CD14-positive monocyte (primary cell): ENCODE measurements around the gene ALDH7A1. TPM values are rescaled to one million over a fixed set of nuclear protein-coding genes. Genes with fewer than 3 reads are reported as not detected.

Source experiments
- DNase-seq, 3 donors: peaks; one replicate each; pipeline ENCODE4 v3.0.0-alpha.2; 2011 to 2022
- H2AFZ ChIP-seq: 2 replicates; pipeline ENCODE4 v1.6.0; 2012; ENCODE audit warnings: mild to moderate bottlenecking, low read depth, low read length, inconsistent platforms; ENCODE audit not compliant: insufficient read depth, poor library complexity, severe bottlenecking
- H3K27ac ChIP-seq, 2 donors: 1 replicate in 1 of 2; 2 replicates in 1 of 2; pipeline ENCODE4 v1.5.1; 2012 to 2013; ENCODE audit warnings: low read length in 2 of 2, control low read depth in 1 of 2, inconsistent platforms in 1 of 2, low read depth in 1 of 2, mild to moderate bottlenecking in 1 of 2
- H3K27me3 ChIP-seq, 2 donors: one replicate each; pipeline versions ENCODE4 v1.6.0 to v1.6.1; 2011 to 2013; ENCODE audit warnings: low read length in 2 of 2; ENCODE audit not compliant: control insufficient read depth in 2 of 2, insufficient read depth in 2 of 2
- H3K36me3 ChIP-seq, 2 donors: replicated peaks in 1 of 2; 1 replicate in 1 of 2; 2 replicates in 1 of 2; pipeline versions ENCODE4 v1.5.1 to v1.6.1; 2012 to 2013; ENCODE audit warnings: low read length in 2 of 2, control low read depth in 1 of 2, inconsistent platforms in 1 of 2, mild to moderate bottlenecking in 1 of 2; ENCODE audit not compliant: insufficient read depth in 2 of 2, control insufficient read depth in 1 of 2
- H3K4me1 ChIP-seq, 2 donors: 1 replicate in 1 of 2; 2 replicates in 1 of 2; pipeline versions ENCODE4 v1.5.1 to v1.6.1; 2012 to 2013; ENCODE audit warnings: low read length in 2 of 2, control low read depth in 1 of 2, inconsistent platforms in 1 of 2, mild to moderate bottlenecking in 1 of 2, moderate library complexity in 1 of 2; ENCODE audit not compliant: insufficient read depth in 2 of 2, control insufficient read depth in 1 of 2
- H3K4me2 ChIP-seq: replicated peaks from 2 replicates; pipeline ENCODE3; 2012; ENCODE audit warnings: low read length, moderate library complexity, mild to moderate bottlenecking; ENCODE audit not compliant: poor library complexity, severe bottlenecking; ENCODE audit errors: extremely low read depth
- H3K4me3 ChIP-seq, 3 experiments: fragments of 200-600 bp in 1 of 3; sonication (generic) in 1 of 3; replicated peaks in 1 of 3; 1 replicate in 2 of 3; 2 replicates in 1 of 3; pipeline ENCODE4 v1.5.1; 2011 to 2013; ENCODE audit warnings: low read length in 3 of 3, mild to moderate bottlenecking in 3 of 3, control low read depth in 2 of 3, low read depth in 2 of 3, inconsistent platforms in 1 of 3, moderate library complexity in 1 of 3
- H3K79me2 ChIP-seq: 2 replicates; pipeline ENCODE4 v1.6.0; 2012; ENCODE audit warnings: mild to moderate bottlenecking, control low read depth, inconsistent platforms, low read length, moderate library complexity; ENCODE audit not compliant: insufficient read depth
- H3K9ac ChIP-seq: 2 replicates; pipeline ENCODE4 v1.6.0; 2017; ENCODE audit warnings: low read length, mild to moderate bottlenecking; ENCODE audit not compliant: insufficient read depth, poor library complexity, severe bottlenecking
- H3K9me3 ChIP-seq, 2 donors: replicated peaks in 1 of 2; 1 replicate in 1 of 2; 2 replicates in 1 of 2; pipeline versions ENCODE4 v1.5.1 to v1.6.1; 2012 to 2013; ENCODE audit warnings: low read length in 2 of 2, control low read depth in 1 of 2; ENCODE audit not compliant: control insufficient read depth in 1 of 2, insufficient read depth in 1 of 2
- H4K20me1 ChIP-seq: 2 replicates; pipeline ENCODE4 v1.6.0; 2012; ENCODE audit warnings: mild to moderate bottlenecking, low read length, control low read depth, moderate library complexity; ENCODE audit not compliant: insufficient read depth
- H3K27ac Mint-ChIP-seq, 7 donors: one replicate each; pipeline ENCODE4 v1.8.0; 2020; ENCODE audit warnings: mild to moderate bottlenecking in 7 of 7, mixed read lengths in 7 of 7, moderate library complexity in 6 of 7, inconsistent platforms in 2 of 7
- H3K27me3 Mint-ChIP-seq, 3 donors: one replicate each; pipeline ENCODE4 v1.8.0; 2021 to 2022; ENCODE audit warnings: low read depth in 3 of 3, mild to moderate bottlenecking in 3 of 3, mixed read lengths in 3 of 3, moderate library complexity in 3 of 3, inconsistent platforms in 1 of 3
- H3K36me3 Mint-ChIP-seq, 2 donors: one replicate each; pipeline ENCODE4 v1.8.0; 2020; ENCODE audit warnings: mixed read lengths in 2 of 2, inconsistent platforms in 1 of 2, mild to moderate bottlenecking in 1 of 2
- H3K4me1 Mint-ChIP-seq: one replicate; pipeline ENCODE4 v1.8.0; 2020; ENCODE audit warnings: mild to moderate bottlenecking, mixed read lengths
- H3K4me3 Mint-ChIP-seq, 2 donors: one replicate each; pipeline ENCODE4 v1.8.0; 2020; ENCODE audit warnings: mild to moderate bottlenecking in 2 of 2, mixed read lengths in 2 of 2, moderate library complexity in 1 of 2
- H3K9me3 Mint-ChIP-seq, 7 donors: one replicate each; pipeline ENCODE4 v1.8.0; 2020 to 2022; ENCODE audit warnings: mixed read lengths in 7 of 7, mild to moderate bottlenecking in 6 of 7, moderate library complexity in 6 of 7, inconsistent platforms in 2 of 7
- CTCF ChIP-seq: fragments of 200-600 bp; IDR thresholded peaks from one replicate; pipeline ENCODE4 v1.8.0; 2022; ENCODE audit warnings: antibody characterized with exemption, mild to moderate bottlenecking
- WGBS: methylation state at CpG from one replicate; pipeline ENCODE4 v1.1.5; 2013; ENCODE audit warnings: missing lambda C conversion rate; ENCODE audit not compliant: insufficient coverage; 5-methylcytosine and 5-hydroxymethylcytosine counted together
- intact Hi-C, 2 donors: fragments of 100-400 bp; cut with micrococcal nuclease; formaldehyde crosslinking; loops; one replicate each; pipeline versions ENCODE4 v1.15.0 to v1.15.1; 2023
- polyA minus RNA-seq: library from RNA; depleted of rRNA, polyadenylated mRNA; stranded (reverse); fragments of >200 nt; gene quantifications from 2 replicates; pipeline ENCODE4 v1.2.3, GENCODE V29; 2012
- polyA plus RNA-seq, 3 donors: library from polyadenylated mRNA; depleted of rRNA in 1 of 3; unstranded in 2 of 3; stranded (reverse) in 1 of 3; fragments of 300-500 nt in 2 of 3; fragments of >200 nt in 1 of 3; fragmentation: Illumina TruSeq in 2 of 3; gene quantifications; 1 replicate in 2 of 3; 2 replicates in 1 of 3; pipeline ENCODE4 v1.2.3, GENCODE V29; 2012 to 2021
- total RNA-seq, 12 experiments: library from RNA in 1 of 12; stranded (reverse) in 1 of 12; fragments of 120-200 nt in 1 of 12; gene quantifications; one replicate each; pipeline ENCODE4 v1.2.4 and lab custom pipeline; 2013 to 2026; ENCODE audit warnings: mixed read lengths in 6 of 12, inconsistent platforms in 1 of 12

The ALDH7A1 gene
- total RNA-seq (2013) = 0.50 TPM
- polyA plus RNA-seq (under 1 TPM; 0.44 to 0.67 (median 0.59) TPM), polyA minus RNA-seq (1.1 TPM in 1 of 2 replicates, not detected in the other), total RNA-seq (lab: John Stamatoyannopoulos, UW) (0.20 to 7.3 (median 0.35) reads per million in 11 experiments)

- Histone ChIP-seq H3K9me3 (no peaks in the 10 kb centered on the region), H3K4me1 (peaks cover 14 to 21% of the 10 kb centered on the region in 2 donors), H3K27ac (no peak within 1 kb of the TSS), H3K4me3 (peak within 1 kb of the TSS; percentile 39 to 78 (median 40)), H2AFZ (peak within 1 kb of the TSS; percentile 88), H3K36me3 (no peaks in the 10 kb centered on the region), H4K20me1 (no peaks in the 10 kb centered on the region), H3K4me2 (peak within 1 kb of the TSS; percentile 87), H3K9ac (peak within 1 kb of the TSS; percentile 41), H3K79me2 (no peaks in the 10 kb centered on the region), H3K27me3 (peaks cover 4 to 5% of the 10 kb centered on the region in 2 donors)
- Mint-ChIP-seq H3K9me3 (peaks cover 0 to 18% (median 0%) of the 10 kb centered on the region in 7 donors), H3K36me3 (no peaks in the 10 kb centered on the region), H3K27ac (peak within 1 kb of the TSS in 1 of 7 donors; percentile 48), H3K4me3 (peak within 1 kb of the TSS; percentile 86 to 95), H3K4me1 (peaks cover 22% of the 10 kb centered on the region), H3K27me3 (peaks cover 12 to 29% (median 17%) of the 10 kb centered on the region in 3 donors)
- intact Hi-C loops = no loop called here
- TF ChIP-seq CTCF = no peak
- DNase-seq = peak; percentile 3 to 19 (median 5)
- 0% methylated on average over 31 of the region's 44 CpGs for WGBS
Observed at GRCh38 chr5:126594748-126595485, at the start of gene ALDH7A1. TSS of gene ALDH7A1 (minus strand) at chr5:126595219. CDS start at chr5:126595198, 21 bp downstream.

- H4K20me1 ChIP-seq = no peaks in the 10 kb centered on the region
- H3K4me2 ChIP-seq = no peak overlapping the region
- no peaks in the 10 kb centered on the region for H3K36me3 ChIP-seq
- H2AFZ ChIP-seq = no peak overlapping the region
- no peak overlapping the region for H3K9ac ChIP-seq
- no peak for DNase-seq
- 93% methylated on average over 5 of the region's 5 CpGs for WGBS
- H3K9me3 ChIP-seq = peaks cover 9 to 18% of the 10 kb centered on the region in 2 donors
- H3K4me1 ChIP-seq = no peaks in the 10 kb centered on the region
- peaks cover 15% of the 10 kb centered on the region for H3K4me1 Mint-ChIP-seq
- peaks cover 5 to 33% (median 15%) of the 10 kb centered on the region in 7 donors for H3K9me3 Mint-ChIP-seq
- H3K27ac Mint-ChIP-seq = peak overlapping the region in 1 of 7 donors; percentile 61
- H3K27ac ChIP-seq = no peak overlapping the region
- H3K79me2 ChIP-seq = no peaks in the 10 kb centered on the region
- H3K4me3 Mint-ChIP-seq = no peak overlapping the region
- intact Hi-C loops = no loop called here
- no peaks in the 10 kb centered on the region for H3K27me3 ChIP-seq
- no peak overlapping the region for H3K4me3 ChIP-seq
- TF ChIP-seq CTCF = no peak
- no peaks in the 10 kb centered on the region for H3K36me3 Mint-ChIP-seq
- H3K27me3 Mint-ChIP-seq = peaks cover 0 to 2% (median 0%) of the 10 kb centered on the region in 3 donors
Observed at GRCh38 chr5:126641387-126641786, 46.4 kb upstream of the ALDH7A1 start.
